SK-N-MC (cell line): ENCODE data around the gene GUCY1A2.
A peak's percentile ranks its signal among the peaks of the same experiment; 100 is the strongest.

Experiments
- DNase-seq: peaks from one replicate; pipeline ENCODE4 v3.0.0-alpha.2; 2011; ENCODE audit warnings: low read depth, low spot score
- H3K27ac ChIP-seq: fragments of 200-600 bp; sonication (generic); 2 replicates; pipeline ENCODE4 v1.5.1; 2016; ENCODE audit warnings: mixed run types
- H3K36me3 ChIP-seq: fragments of 200-600 bp; sonication (generic); 2 replicates; pipeline ENCODE4 v1.6.1; 2017; ENCODE audit warnings: antibody characterized with exemption, low read length, mixed read lengths; ENCODE audit not compliant: insufficient read depth
- H3K4me3 ChIP-seq: fragments of 200-600 bp; sonication (generic); 2 replicates; pipeline ENCODE4 v1.5.1; 2016
- H3K9ac ChIP-seq: fragments of 200-600 bp; sonication (generic); 2 replicates; pipeline ENCODE4 v1.8.0; 2017; ENCODE audit warnings: mixed run types, mixed read lengths; ENCODE audit not compliant: insufficient read length
- H3K9me3 ChIP-seq: fragments of 200-600 bp; sonication (generic); 2 replicates; pipeline ENCODE4 v1.6.1; 2017; ENCODE audit warnings: low read depth, mild to moderate bottlenecking, antibody characterized with exemption, low read length, moderate library complexity, mixed read lengths
- EZH2 ChIP-seq: fragments of 200-600 bp; sonication (generic); IDR thresholded peaks from one replicate; pipeline ENCODE4 v1.6.1; 2017; ENCODE audit warnings: antibody characterized with exemption
- FOXP2 ChIP-seq: optimal IDR thresholded peaks from 2 replicates; pipeline ENCODE3; 2011; ENCODE audit warnings: mild to moderate bottlenecking, moderate library complexity; ENCODE audit not compliant: insufficient read depth; ENCODE audit errors: extremely low read length, control extremely low read depth
- POLR2AphosphoS5 ChIP-seq: IDR thresholded peaks from 2 replicates; pipeline ENCODE4 v1.6.1; 2012; ENCODE audit warnings: mild to moderate bottlenecking, low read depth, low read length, borderline replicate concordance

GUCY1A2 gene

DNA sequence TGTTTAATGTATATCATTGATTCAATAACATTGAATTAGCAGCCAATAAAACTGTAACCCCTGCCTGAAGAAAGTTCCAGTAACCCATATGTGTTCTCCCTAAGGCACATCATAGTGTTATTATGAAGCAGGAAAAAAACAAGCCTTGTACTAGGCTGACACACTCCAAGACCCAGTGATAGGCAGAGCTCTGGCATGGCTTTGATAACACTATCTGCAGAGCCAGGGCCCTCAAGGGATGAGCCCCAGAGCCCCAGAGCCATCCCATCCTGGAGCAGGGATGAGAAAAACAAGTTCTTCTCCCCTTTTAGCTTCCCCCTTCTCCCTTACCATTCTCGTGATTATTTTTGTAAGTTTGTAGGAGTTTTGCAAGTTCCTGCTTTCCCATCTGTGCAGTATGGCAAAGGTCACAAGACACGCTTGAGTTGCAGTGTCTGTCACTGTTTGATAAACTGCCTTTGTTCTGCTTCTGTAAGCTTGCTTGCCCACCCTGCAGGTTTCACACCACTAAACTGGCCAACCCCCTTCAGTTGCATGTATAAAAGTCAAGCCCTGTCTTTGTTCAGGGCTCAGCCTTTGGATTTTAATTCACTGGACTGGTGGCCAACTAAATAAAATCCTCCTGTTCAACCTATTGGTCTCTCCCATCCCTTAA lies 22.3 kb upstream of the GUCY1A2 start:
- TF ChIP-seq EZH2 = no peak
- no peak overlapping the region for H3K27ac ChIP-seq
- H3K9me3 ChIP-seq = no peaks in the 10 kb centered on the region
- H3K9ac ChIP-seq = no peak overlapping the region
- no peak for DNase-seq
- no peaks in the 10 kb centered on the region for H3K36me3 ChIP-seq
- H3K4me3 ChIP-seq = no peak overlapping the region

DNA sequence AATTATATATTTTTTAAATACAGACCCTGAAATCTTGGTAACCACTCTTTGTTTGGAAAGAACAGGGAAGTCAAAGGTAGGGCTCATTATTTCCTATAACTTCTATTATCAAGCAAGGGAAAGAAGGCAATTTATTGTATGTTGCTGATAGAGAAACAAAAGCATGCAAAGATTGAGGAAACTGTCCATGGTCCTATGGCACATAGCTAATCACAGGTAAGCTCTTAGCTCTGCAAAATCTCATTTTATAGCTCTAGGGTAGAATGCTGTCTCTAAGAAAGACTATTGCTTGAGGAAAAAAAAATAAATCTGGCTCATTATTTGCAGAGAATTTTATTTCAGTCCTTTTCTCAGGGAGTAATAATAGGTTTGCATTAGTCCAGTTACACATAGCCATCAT lies 7.4 kb upstream of the GUCY1A2 start:
- Histone ChIP-seq H3K9me3 (no peaks in the 10 kb centered on the region), H3K36me3 (no peaks in the 10 kb centered on the region), H3K9ac (no peak overlapping the region), H3K4me3 (no peak overlapping the region), H3K27ac (no peak overlapping the region)
- TF ChIP-seq EZH2 = no peak
- no peak for TF ChIP-seq POLR2AphosphoS5
- no peak for TF ChIP-seq FOXP2
- no peak for DNase-seq

DNA sequence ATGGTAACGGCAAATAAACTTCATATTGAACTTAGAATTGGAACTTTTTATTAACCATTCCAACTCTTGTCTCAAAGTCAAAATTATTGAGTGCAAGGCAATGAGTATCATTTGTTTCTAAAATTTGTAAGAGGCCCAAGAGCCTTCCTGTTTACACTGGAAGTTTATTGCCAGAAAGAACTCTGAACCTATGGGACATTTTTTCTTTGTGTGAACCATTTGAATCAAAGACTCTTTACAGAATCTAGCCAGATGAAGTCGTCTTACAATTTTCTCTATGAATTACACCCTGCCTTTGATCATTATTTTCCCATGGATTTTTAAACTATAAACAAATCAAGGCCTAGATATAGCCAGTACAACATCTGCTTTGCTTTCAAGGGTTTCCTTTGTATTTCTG lies 2.3 kb upstream of the GUCY1A2 start:
- Histone ChIP-seq H3K9me3 (no peaks in the 10 kb centered on the region), H3K36me3 (no peaks in the 10 kb centered on the region), H3K4me3 (no peak overlapping the region), H3K9ac (no peak overlapping the region), H3K27ac (no peak overlapping the region)
- no peak for TF ChIP-seq POLR2AphosphoS5
- TF ChIP-seq FOXP2 = no peak
- no peak for TF ChIP-seq EZH2
- no peak for DNase-seq

DNA sequence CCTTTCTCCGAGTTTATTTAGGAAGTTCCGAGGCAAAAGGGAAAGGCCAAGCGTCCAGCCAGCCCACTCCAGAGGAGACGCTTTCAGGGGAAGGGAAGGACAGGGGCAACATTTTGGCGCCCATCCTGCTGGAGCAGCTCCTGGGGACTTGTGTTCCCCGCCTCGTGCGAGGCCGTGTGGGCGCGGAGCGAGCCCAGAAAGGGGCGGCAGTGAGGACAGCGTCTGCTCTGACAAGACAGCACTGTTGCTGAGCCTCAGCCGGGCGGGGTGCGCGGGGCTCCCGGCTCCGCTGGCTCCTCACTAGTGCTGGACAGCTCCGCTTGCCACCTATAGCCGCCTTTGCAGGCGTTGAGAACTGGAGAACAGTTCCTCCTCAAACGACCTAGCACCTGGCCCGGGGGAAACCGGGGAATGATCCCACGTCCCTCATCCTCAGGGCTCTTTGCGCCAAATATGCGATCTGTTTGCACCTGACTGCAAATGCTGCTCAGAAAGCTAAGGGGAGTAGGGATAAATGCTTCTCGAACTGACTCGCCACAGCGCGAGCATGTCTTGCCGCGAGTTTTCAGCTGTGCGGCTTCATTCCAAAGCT lies 722 bp upstream of the GUCY1A2 start:
- H3K36me3 ChIP-seq = no peaks in the 10 kb centered on the region
- H3K9ac ChIP-seq = no peak overlapping the region
- H3K9me3 ChIP-seq = no peaks in the 10 kb centered on the region
- TF ChIP-seq POLR2AphosphoS5 (no peak), EZH2 (no peak), FOXP2 (no peak)
- H3K4me3 ChIP-seq = peak overlapping the region; percentile 74
- no peak overlapping the region for H3K27ac ChIP-seq
- DNase-seq = no peak

DNA sequence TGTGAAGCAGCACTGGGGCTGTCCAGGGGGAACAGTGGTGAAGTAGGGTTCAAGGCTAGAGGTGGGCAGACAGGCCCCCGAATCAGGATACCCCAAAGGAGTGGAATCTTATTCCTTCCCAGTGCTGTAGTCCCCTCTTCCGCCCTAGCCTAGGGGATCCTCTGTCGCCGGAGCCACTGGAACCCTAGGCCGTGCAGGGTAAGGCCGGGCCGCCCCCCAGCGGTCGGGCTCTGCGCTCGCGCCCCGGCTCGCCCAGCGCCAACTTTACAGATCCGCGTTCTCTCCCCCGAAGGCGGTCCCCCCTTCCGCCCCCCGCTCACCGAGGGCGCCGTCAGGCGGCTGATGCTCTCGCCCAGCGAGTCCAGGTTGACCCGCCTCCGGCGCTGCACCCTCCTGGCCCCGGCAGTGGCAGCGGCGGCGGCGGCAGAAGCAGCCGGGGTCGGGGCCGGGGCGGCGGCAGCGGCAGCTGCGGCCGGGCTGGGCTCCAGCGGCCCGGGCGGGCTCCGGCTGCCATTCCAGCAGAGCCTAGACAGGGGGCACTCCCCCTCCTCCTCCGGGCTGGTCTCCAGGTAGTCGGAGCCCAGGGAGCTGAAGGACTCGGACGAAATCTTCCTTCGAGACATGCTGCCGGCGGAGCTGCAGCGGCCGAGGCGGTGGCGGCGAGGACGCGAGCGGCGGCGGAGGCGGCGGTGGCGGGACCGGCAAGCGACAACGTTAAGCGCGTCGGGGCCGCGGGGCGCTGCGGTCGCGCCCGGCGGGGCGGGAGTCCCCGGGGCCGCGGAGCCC lies 650 bp downstream of the GUCY1A2 start:
- no peak overlapping the region for H3K27ac ChIP-seq

DNA sequence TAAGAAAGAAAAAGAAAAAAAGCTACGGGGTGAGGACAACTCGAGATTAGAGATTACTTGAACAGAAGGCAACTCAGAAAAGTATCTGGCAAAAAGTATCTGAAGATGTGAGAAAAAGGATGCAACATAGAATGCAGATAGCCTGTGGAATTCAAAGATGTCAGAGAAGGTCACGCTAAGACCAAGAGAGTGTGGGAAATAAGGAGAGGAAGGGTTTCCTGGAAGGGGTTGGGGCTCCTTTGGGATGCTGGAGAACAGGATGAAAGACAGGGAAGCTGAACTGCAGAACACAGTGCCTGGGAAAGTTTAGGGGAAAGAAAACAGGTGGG lies 1.2 kb downstream of the GUCY1A2 start:
- H3K9me3 ChIP-seq = no peaks in the 10 kb centered on the region
- H3K4me3 ChIP-seq = peak overlapping the region; percentile 79
- no peak overlapping the region for H3K9ac ChIP-seq
- DNase-seq = no peak
- H3K36me3 ChIP-seq = no peaks in the 10 kb centered on the region
- TF ChIP-seq FOXP2 (no peak), POLR2AphosphoS5 (no peak), EZH2 (no peak)
- no peak overlapping the region for H3K27ac ChIP-seq

More for the DNA sequence above, 650 bp downstream of the GUCY1A2 start:
- H3K4me3 ChIP-seq = peak overlapping the region; percentile 79
- DNase-seq = no peak
- H3K9me3 ChIP-seq = no peaks in the 10 kb centered on the region
- no peak overlapping the region for H3K9ac ChIP-seq
- TF ChIP-seq FOXP2 (no peak), EZH2 (no peak), POLR2AphosphoS5 (no peak)
- no peaks in the 10 kb centered on the region for H3K36me3 ChIP-seq

DNA sequence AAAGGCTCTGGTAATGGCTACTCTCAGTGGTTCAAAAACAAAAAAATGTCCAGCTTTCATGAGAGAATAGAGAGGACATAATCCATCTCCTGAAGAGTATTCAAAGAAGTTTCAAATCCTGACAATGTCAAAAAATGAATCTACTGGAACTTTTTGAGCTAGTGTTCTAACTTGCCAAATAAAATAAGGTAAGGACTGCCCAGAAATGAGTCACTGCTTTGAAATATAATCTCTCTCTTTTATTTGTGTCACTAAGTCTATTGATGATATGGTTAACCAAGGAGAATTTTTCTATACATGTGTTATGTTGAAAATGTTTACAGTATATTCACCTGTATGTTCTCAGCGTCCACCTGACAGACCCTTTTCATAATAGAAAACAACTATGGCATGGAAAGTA lies 3.4 kb downstream of the GUCY1A2 start:
- no peak overlapping the region for H3K27ac ChIP-seq
- H3K9me3 ChIP-seq = no peaks in the 10 kb centered on the region
- no peak overlapping the region for H3K4me3 ChIP-seq
- no peak overlapping the region for H3K9ac ChIP-seq
- TF ChIP-seq EZH2 (no peak), FOXP2 (no peak), POLR2AphosphoS5 (no peak)
- no peaks in the 10 kb centered on the region for H3K36me3 ChIP-seq
- no peak for DNase-seq

DNA sequence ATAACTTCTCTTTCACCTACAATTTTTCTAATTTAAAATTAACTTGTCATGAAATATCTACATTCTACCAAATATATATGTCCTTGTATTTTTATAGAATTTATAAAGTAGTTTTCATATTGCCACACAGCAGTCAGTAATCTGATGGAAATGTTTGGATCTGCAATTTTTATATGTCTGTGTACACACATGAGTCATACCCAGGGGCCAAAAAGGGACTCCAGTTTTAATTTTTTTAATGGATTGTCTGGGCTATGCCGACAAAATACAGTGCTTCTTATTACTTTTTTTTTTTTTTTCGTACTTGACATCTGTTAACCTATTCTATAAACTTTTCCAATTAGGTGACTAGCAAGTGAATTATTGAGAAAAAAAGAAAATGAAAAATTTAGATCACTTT lies 6.3 kb downstream of the GUCY1A2 start:
- Histone ChIP-seq H3K27ac (no peak overlapping the region), H3K36me3 (no peaks in the 10 kb centered on the region), H3K4me3 (no peak overlapping the region), H3K9me3 (no peaks in the 10 kb centered on the region), H3K9ac (no peak overlapping the region)
- DNase-seq = no peak
- TF ChIP-seq FOXP2 (no peak), POLR2AphosphoS5 (no peak), EZH2 (no peak)
